GM21528 (cell line): Measurements from ENCODE around the gene APC.

Experiments
- ATAC-seq: cut with Tn5 transposase; IDR thresholded peaks from one replicate; pipeline ENCODE4 v1.9.1; 2021; ENCODE audit warnings: mild to moderate bottlenecking, moderate library complexity; ENCODE audit not compliant: unreplicated experiment, low FRiP score

APC gene

GRCh38 chr5:112737463-112738190, at the start of gene APC:
APC (plus strand) TSS chr5:112737885; CDS start chr5:112754891, 17,006 bp downstream.
- ATAC-seq: peak; percentile 100

- ATAC-seq: no peak
These were observed 48.4 kb upstream of the APC start for GRCh38 chr5:112689155-112689909.

- ATAC-seq: no peak
These were observed 46.9 kb upstream of the APC start for GRCh38 chr5:112690605-112691338.

GRCh38 chr5:112691339-112691680, 46.4 kb upstream of the APC start:
- no peak for ATAC-seq

- no peak for ATAC-seq
These were observed 45.9 kb upstream of the APC start for GRCh38 chr5:112691758-112692157.

- ATAC-seq: peak; percentile 54
These were observed 45.2 kb upstream of the APC start for GRCh38 chr5:112692472-112692871.

- no peak for ATAC-seq
These were observed 44.4 kb upstream of the APC start for GRCh38 chr5:112693301-112693700.

GRCh38 chr5:112694853-112695709, 42.6 kb upstream of the APC start:
- no peak for ATAC-seq

GRCh38 chr5:112696786-112697185, 40.9 kb upstream of the APC start:
- no peak for ATAC-seq

GRCh38 chr5:112697322-112697721, 40.4 kb upstream of the APC start:
- ATAC-seq: no peak

- no peak for ATAC-seq
These were observed 39.9 kb upstream of the APC start for GRCh38 chr5:112697833-112698232.

- no peak for ATAC-seq
These were observed 33.5 kb upstream of the APC start for GRCh38 chr5:112703866-112704820.

GRCh38 chr5:112706446-112707016, 31.2 kb upstream of the APC start:
- ATAC-seq: no peak

GRCh38 chr5:112707187-112708102, 30.2 kb upstream of the APC start:
- peak; percentile 93 for ATAC-seq

GRCh38 chr5:112708103-112708622, 29.5 kb upstream of the APC start:
- ATAC-seq: no peak

- ATAC-seq: no peak
These were observed 28.3 kb upstream of the APC start for GRCh38 chr5:112709416-112709815.

GRCh38 chr5:112710896-112711295, 26.8 kb upstream of the APC start:
- no peak for ATAC-seq

- ATAC-seq: no peak
These were observed 26.2 kb upstream of the APC start for GRCh38 chr5:112711436-112711835.
